Stimulated activated naive CD8-positive, alpha-beta T cell treated with anti-CD3 and anti-CD28 coated beads, Interleukin-15, Interleukin-2, amounts not matched to agents 100 U/mL and 50 U/mL, for 24 hours (primary cell): Measurements from ENCODE around the gene ACADVL.
A peak's percentile ranks its signal among the peaks of the same experiment; 100 is the strongest.
"Not testable (repeated sequence)": the region's sequence is repeated elsewhere in the genome, so short reads cannot be mapped to it uniquely, and the experiment has no call there.

ENCODE experiments used
- ATAC-seq: fragments of 150-1000 bp; cut with Tn5 transposase; one replicate; pipeline ENCODE4 v1.10.0; 2021
- DNase-seq: peaks from one replicate; pipeline ENCODE4 v3.0.0; 2021

ACADVL gene

GRCh38 chr17:7235693-7236665, 16.2 kb downstream of the ACADVL start:
- DNase-seq, result no peak
- ATAC-seq, result no peak

DNA sequence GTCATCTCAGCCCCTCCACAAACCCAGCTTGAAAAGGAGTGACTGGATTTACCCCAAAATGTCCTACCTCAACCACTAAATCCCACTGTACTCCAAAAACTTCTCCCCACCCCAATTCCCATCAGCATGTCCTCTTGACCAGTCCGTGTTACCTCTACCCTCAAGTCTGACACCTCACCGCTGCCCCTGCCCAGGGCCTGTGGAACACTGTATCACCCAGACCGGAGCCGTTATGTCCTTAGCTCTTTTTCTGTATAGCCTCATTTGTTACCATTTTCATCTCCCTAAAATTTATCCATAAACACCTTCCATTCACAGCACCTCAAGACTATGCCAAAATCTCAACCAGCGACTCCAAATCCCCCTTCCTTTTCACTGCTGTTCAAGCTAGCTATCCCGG, 17.1 kb downstream of the ACADVL start:
- ATAC-seq, result no peak
- no peak for DNase-seq

- DNase-seq (no peak), ATAC-seq (no peak)
Observed at GRCh38 chr17:7237266-7237760, 17.6 kb downstream of the ACADVL start.

DNA sequence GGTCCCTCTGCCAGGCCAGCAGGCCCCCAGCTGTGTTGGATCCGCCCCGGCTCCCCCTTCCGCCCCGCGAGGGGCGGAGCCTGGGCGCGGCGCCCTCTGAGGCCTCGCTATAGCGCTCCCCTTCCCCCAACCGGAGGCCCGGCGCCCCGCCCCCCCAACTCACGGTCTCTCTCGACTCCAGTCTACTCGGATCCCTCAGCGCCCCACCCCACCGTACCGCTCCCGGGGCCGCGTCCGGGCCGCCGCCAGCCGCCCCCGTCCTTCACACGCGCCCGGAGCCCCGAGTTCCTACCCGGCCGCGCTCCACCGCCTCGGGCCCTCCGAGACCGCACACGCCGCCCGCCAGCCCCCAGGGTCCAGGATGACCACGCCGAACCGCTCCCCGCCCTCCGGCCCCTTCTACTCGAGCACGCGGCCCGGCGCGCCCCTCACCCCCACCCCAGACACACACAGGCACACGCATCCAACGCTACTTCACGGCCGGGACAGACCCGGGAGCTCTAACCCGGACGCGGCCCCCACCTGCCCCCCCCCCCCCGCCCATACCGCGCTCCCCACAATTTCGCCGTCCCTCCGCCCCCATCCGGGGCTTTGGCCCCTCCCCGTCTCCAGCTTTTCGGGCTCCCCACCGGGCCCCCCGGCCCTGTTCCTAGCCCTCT, 18.2 kb downstream of the ACADVL start:
- ATAC-seq (peak; percentile 54), DNase-seq (peak; percentile 92)

- DNase-seq (peak; percentile 44), ATAC-seq (no peak)
Observed at GRCh38 chr17:7238420-7239090, 18.8 kb downstream of the ACADVL start.

GRCh38 chr17:7239091-7240027, 19.6 kb downstream of the ACADVL start, which contains the start of gene PHF23:
Gene PHF23 (minus strand): TSS chr17:7239457. CDS start chr17:7239279, 178 bp downstream.
- peak; percentile 97 for DNase-seq
- peak; percentile 64 for ATAC-seq

GRCh38 chr17:7240375-7240774, 20.6 kb downstream of the ACADVL start:
- DNase-seq, result no peak
- no peak for ATAC-seq

- ATAC-seq (no peak), DNase-seq (no peak)
Observed at GRCh38 chr17:7241090-7241733, 21.5 kb downstream of the ACADVL start.

- ATAC-seq, result peak; percentile 21
- DNase-seq, result peak; percentile 95
Observed at GRCh38 chr17:7241783-7242716, 22.3 kb downstream of the ACADVL start, which contains the start of gene GABARAP. Gene GABARAP (minus strand): TSS chr17:7242449. CDS start chr17:7242330, 119 bp downstream.

DNA sequence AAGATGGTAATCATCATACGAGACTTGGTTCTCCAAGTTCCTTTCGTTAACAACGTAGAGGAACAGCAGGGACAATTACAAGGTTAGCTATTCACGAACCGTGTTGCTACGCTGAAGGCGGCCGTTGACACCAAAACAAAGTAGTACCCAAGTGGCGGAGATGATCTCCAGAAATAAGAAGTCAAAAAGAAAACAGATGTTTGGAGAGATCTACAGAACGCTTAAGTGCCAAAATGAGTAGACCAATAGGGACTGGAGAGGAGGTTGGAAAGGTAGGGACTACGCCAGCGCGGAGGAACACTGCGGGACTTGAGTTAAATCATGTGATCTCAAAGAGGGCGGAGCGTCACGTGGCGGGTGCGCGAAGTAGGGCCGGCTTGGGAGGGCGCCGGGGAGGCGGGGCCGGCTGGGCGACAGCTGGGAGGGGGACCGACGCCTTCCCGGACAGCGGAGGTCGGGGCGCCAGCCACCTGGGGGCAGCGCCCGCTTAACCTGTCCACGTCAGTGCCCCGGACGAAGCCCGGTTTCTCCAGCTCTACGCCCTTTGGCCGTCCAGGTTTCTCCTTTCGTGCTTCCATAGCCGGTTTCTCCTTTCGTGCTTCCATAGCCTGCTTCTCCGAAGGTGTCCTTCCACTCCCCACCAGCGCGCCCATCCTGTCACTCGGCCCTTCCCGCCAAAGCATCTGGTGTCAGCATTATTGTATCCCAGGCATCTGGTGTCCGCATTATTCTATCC, 23.1 kb downstream of the ACADVL start:
- ATAC-seq (peak; percentile 52), DNase-seq (peak; percentile 93)

- ATAC-seq (no peak), DNase-seq (no peak)
Observed at GRCh38 chr17:7243453-7243729, 23.7 kb downstream of the ACADVL start.

- ATAC-seq, DNase-seq: not testable (repeated sequence)
Observed at GRCh38 chr17:7243838-7244237, 24.1 kb downstream of the ACADVL start.

DNA sequence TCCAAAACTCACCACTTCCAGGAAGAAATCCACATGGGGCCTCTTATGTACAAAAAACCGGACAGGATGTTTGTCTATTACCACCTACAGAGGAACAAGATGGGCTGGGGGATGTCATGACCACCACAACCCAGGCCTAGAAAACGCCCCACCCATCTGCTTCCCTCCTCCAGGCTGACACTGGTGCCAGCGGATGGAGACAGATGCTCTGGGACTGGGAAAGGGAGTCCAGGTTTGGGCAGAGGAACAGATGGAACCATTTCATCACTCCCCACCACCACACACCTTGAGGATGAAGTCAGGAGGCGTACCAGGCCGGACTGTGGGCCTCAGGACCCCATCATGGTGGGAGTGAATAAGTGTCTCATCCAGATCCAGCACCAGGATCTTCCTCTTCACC, 27.0 kb downstream of the ACADVL start:
- ATAC-seq (no peak), DNase-seq (no peak)

GRCh38 chr17:7248796-7249195, 29.1 kb downstream of the ACADVL start:
- no peak for DNase-seq
- ATAC-seq, result no peak

DNA sequence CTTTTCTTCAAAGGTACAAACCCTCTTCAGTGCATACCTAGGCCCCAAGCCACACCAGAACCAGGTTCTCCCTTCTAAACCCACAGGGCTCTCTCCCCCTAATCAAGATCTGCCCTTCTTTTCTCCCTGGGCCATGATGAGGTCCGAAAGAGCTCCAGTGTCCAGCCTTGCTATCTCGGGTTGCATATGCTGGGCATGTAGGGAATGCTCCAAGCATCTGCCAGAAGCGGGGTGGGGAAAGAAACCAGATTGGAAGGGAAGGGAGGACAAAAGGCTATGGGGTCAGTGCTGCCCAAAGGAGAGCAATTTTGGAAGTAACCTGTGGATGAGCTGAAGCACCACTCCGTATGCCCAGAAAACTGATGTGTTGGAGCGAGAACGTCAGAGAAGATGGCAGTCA, 29.5 kb downstream of the ACADVL start:
- DNase-seq (no peak), ATAC-seq (no peak)

DNA sequence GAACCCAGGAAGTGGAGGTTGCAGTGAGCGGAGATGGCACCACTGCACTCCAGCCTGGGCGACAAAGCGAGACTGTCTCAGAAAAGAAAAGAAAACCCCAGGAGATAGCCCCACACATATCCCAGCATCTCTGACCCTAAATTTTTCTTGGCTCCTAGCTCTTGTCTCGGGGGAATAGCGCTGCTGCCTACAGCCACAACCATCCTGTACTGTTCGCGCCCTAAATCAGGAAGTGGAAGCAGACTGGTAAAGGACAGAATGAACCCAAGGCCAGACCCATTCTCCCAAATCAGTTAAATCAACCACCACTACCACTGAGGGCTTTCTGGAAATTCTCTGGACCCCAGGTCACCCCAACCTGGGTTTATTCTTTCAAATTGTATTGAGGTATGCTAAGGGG, 30.1 kb downstream of the ACADVL start:
- DNase-seq, result no peak
- no peak for ATAC-seq

DNA sequence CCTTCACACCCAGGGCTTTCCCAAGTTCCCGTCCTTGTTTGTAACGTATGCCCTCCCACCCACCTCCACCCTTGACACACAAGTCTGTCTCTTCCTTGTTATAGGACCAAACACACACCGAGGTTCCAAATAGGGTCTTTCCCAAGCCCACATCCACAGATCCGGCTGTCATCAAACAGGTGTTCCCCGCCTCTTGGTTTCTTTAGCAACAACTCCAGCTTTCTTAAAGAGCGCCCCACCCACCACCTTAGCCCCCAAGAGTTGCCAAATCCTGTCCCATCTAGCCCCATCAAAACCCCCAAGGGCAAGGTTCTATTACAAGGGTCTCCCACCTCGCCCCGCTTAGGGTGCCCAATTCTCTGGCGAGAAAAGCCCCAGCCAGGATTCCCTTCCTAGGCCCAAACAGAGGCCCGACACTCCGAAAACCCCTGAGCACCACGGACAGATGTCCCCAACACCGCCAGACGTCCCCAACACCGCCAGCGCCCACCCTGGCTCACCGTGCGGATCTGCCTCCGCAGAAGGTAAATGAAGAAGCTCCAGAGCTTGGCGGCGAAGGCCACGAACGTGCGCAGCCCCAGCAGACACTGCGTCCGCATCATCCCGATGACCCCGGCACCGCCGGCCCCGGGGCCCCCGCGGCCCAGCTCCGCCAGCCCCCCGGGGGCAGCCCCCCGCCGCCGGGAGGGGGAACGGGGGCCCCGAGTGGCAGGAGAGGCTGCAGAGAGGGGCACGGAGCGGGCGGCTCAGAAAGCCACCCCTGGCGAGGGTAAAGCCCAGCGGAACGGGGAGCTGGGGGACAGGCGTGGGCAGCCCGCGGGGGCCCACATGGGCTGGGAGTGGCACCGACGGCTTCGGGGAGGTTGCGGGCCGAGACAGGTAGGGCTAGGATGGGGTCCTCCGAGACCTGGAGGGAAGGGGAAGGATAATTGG, 31.2 kb downstream of the ACADVL start:
- ATAC-seq (no peak), DNase-seq (no peak)

- peak; percentile 80 for DNase-seq
- peak; percentile 95 for ATAC-seq
Observed at GRCh38 chr17:7251661-7252175, 32.0 kb downstream of the ACADVL start, which contains the start of gene CTDNEP1. Gene CTDNEP1 (minus strand): TSS chr17:7251734. CDS start chr17:7251296, 438 bp downstream.
